GM19099 (cell line): Measurements from ENCODE around the gene SERTAD1.

Source experiments
- POLR2A ChIP-seq: IDR thresholded peaks from 3 replicates; pipeline ENCODE4 v1.6.1; 2011; ENCODE audit warnings: low read depth; ENCODE audit not compliant: insufficient read length; ENCODE audit errors: extremely low read depth

The SERTAD1 gene

DNA sequence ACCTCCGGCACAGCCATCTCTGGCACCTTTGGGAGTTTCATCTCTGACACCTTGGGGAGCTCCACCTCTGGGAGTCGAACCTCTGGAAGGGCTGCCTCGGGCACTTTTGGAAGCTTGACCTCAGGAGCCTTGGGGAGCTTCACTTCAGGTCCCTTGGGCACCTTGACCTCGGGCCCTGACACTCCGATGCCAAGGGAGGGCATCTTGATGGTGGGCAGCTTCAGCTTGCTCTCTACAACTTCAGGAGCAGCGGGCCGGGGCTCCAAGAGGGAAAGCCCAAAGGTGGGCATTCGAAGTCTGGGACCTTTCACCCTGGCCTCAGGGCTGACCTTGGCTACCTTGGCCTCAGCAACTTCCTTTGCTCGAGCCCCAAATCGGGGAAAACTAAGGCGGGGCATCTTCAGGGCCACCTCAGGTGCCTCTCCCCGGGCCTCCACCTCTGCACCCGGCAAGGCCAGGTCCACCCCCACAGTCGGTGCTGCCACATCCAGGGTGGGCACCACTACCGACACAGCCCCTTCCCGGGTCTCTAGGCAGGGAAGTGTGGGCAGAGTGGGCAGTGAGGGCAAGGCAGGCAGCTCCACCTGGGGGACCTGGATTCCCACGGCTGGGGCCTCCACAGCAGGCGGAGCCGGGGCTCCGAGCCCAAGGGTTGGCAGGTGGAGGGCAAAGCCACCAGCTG is 28.8 kb downstream of the SERTAD1 start:
- no peak for TF ChIP-seq POLR2A

DNA sequence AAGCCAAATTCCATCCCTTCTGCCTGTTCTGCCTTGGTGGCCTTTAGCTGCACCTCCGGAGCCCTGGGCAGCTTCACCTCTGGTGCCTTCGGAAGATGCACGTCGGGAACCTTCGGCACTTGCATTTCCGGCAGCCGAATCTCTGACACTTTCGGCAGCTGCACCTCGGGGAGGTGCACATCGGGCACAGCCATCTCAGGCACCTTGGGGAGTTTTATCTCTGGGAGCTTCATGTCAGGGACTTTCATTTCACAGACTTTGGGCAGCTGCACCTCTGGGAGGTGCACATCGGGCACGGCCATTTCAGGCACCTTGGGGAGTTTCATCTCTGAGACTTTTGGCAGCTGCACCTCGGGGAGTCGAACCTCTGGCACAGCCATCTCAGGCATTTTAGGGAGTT is 29.8 kb downstream of the SERTAD1 start:
- no peak for TF ChIP-seq POLR2A

DNA sequence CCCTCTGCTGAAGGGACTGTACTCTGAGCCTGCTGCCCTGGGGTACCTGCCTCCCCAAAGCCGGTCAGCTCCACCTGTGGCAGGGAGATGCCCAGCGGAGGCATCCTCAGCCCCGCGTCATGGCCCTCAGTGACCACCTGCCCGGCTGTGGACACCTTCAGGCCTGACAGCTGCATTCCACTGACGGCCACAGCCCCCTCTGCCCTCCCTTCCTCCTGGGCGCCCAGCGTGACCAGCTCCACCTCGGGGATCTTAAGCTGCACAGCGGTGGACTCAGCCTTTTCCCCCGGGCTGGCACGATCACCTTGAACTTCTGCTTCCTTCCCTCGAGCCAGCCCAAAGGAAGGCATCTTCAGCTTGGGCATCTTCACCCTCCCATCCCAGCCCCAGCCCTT is 31.0 kb downstream of the SERTAD1 start:
- TF ChIP-seq POLR2A = no peak

DNA sequence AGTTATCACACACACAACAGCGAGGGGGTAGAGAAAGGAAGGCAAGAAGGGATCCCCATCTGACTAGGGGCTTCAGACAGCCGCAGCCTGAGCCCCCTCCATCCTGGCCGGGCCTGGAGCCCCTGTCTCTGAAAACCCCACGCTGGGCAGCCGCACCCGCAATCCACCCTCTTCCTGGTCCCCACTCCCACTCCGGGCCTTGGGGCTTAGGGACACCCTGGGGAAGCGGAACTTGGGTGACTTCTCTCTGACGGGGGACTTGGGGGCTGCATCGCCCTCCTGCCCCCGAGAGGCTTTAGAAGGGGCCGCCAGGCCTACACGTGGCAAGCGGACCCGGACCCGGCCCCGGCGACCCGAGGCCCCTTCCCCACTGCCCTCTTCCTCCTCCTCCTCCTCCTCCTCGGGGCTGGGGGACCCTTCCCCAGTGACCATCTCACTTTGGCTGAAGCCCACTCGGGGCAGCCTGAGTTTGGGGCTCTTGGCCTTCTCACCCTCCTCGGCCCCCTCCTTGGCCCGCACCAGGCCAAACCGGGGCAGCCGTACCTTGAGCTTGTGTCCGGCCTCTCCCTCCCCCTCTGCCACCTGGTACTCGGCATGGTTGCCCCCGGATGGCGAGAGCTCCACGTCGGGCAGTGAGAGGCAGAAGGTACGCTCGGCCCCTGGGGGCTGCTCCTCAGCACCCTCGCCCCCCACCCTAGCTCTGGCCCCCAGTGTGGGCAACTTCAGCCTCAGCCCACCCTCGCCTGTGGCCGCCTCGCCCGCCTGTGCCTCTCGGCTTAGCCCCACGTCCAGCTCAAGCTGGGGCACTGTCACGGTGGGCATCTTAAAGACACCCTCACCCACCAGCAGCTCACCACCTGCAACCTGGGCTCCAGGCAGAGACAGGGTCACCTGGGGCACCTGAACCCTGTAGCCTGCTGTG is 31.6 kb downstream of the SERTAD1 start:
- TF ChIP-seq POLR2A = no peak

DNA sequence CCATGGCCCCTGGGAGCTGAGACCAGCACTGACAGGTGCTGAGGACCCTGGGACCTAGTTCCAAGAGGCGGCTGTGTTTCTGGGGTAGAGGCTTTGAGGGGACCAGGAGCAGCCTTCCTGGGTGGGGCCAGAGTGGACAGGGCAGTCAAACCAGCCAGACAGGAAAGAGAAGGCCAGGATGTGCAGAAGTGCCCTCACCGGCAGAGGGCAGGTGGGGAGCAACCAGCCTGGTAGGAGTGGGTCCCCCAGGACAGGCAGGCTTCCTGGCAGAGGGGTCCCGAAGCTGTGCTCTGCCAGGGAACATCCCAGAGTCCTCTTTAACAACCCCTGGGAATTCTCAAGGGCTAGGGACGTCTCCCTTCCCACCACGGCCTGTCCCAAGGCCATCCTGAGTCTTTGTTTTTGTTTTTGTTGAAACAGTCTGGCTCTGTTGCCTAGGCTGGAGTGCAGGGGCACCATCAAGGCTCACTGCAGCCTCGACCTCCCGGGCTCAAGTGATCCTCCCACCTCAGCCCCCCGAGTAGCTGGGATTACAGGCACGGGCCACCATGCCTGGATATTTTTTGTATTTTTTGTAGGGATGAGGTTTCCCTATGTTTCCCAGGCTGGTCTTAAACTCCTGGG is 32.8 kb downstream of the SERTAD1 start:
- TF ChIP-seq POLR2A = no peak

DNA sequence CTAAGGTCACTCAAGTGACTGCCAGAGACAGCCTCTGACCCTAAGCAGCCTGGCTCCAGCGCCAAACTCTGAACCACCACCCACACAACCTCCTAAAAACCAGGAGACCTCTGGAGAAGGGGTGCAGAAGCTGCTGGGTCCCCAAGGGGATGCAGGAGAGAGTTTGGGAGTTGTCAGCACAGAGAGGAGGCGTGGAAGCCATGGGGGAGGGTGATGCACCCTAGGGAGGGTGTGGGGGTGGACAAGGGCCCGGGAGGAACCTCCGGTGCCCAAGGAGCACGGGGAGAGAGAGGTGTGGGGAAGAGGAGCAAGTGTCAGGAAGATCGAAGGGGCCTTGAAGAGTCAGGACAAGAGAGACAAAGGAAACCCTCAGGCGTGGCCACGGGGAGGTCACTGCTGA is 33.7 kb downstream of the SERTAD1 start:
- TF ChIP-seq POLR2A = no peak

DNA sequence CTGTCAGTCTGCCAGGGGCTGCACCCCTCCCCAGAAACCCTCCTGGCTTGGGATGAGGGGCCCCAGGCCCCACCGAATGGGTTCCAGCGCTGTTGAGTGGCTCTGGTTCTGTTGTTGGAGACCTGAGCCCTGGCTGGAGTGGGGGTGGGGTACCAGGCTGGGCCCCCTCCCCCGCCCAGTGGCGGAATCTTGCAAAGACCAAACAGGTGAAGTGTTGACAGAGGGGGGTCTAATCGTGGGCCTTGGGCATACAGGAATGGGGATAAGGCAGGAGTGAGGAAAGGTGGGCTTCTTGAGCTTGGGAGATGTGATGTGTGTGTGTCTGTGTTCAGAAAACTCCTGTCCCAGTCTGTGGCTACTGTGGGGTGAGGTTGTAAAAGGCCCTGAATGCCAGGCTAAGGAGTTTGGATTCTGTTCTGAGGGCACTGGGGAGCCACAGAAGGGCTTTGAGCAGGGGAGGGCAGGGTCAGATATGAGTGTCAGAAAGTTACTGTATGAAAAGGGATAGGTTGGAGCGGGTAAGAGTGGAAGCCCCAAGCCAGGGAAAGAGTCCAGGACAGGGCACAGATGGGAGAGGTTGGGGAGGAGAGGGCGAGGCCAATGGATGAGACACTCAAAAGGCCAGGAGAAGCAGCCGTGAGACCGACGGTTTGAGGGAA is 35.6 kb downstream of the SERTAD1 start, which contains the start of gene HIPK4:
Gene HIPK4 (minus strand): TSS at position 98 of the 659 bp plus-strand sequence. CDS start 279 bp downstream, outside the sequence.
- TF ChIP-seq POLR2A = no peak

DNA sequence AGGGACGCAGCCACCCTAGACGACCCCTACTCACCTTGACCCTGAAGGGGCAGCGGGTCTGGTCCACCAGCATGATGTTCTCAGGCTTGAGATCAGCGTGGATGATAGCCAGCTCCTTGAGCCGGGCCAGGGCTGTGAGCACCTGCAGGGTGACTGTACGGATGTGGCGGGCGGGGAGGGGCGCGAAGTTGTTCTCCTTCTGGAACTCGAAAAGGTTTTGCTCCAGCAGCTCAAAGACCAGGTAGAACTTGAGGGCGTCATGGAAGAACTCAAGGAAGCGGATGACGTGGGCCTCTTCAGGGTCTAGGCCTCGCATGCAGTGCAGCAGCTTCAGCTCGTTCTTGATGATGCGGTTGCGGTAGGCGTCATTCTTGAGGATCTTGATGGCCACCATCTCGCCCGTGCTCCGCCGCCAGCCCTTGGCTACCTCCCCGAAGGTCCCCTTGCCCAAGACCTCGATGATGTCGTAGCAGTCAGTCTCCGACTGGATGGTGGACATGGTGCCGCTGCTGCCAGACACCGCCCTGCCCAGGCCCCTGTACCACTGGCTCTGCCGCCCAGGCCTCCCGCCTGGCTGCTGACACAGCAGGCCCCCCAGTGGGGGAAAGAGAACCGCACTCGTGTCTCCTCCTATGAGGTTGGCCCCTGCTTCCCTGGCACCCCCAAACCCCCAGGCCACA is 36.2 kb downstream of the SERTAD1 start:
- TF ChIP-seq POLR2A = no peak

DNA sequence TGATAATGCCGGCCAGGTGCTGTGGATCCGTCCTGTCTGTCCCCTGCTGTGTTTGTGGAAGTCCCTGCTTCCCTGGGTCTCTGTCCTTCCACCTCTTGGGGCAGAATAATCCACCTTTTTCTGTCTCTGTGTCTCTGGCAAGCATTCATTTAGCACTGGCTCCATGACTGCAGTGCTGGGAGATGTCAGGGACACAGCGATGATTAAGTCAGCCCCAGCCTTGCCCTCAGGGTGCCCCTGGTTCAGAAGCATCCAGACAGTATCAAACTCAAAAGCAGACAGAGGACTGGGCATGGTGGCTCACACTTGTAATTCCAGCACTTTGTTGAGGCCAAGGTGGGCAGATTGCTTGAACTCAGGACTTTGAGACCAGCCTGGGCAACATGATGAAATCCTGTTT is 37.3 kb downstream of the SERTAD1 start:
- TF ChIP-seq POLR2A = no peak

DNA sequence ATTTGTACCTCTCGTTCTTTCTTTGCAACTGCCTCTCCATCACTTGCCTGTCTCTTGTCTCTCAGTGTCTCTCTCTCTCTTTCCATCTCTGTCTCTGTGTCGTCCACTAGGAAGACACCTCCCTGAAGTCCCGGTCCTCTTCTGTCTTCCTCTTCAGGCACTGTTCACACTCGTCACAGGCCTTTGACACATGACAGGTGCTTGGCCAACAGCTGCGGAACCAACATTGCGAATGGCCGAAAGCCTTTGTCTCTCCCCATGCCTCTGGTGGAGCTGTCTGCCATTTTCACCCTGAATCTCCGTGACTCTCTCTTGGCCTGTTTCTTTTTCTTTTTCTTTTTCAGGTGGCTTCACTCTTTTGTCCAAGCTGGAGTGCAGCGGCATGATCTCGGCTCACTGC is 38.6 kb downstream of the SERTAD1 start:
- TF ChIP-seq POLR2A = no peak

DNA sequence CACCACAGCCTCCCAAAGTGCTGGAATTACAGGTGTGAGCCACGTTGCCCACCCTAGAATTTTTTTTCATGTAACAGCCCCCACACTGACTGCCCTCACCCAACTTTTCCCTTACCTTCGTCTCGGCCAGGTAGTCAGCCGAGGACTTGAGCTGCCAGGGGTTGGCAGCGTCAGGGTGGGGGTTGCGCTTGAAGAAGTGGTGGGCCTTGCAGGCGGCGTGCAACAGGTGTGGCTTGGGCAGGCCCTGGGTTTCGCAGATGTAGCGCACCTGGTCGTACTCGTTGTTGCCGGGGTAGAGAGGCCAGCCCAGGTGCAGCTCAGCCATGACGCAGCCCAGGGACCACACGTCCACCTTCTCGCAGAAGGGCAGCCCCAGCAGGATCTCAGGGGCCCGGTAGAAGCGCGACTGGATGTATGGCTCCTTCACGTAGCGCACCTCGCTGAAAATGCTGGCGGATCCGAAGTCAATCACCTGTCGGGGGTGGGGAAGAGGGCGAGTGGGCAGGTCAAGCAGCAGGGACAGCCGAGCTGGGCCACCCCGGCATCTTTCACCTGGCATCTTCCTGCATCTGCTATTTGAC is 42.0 kb downstream of the SERTAD1 start:
- no peak for TF ChIP-seq POLR2A

DNA sequence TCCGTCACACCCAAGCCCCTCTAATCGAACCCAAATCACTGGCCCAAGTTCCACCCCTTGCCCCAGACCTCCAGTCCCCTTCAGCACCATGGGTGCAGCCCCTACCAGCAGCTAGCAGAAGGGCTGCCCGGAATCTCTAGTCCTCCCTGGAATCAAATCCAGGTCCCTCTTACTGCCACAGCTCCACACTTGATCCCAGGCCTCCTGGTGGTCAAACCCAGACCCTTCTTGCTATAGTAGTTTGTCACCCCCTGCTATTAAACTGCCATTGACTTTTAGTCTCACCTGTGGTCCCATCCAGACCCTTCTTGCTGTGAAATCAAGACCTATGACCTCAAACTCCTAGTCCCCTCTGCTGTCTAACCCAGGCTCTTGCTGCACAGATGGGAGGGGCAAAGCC is 44.5 kb downstream of the SERTAD1 start:
- no peak for TF ChIP-seq POLR2A

DNA sequence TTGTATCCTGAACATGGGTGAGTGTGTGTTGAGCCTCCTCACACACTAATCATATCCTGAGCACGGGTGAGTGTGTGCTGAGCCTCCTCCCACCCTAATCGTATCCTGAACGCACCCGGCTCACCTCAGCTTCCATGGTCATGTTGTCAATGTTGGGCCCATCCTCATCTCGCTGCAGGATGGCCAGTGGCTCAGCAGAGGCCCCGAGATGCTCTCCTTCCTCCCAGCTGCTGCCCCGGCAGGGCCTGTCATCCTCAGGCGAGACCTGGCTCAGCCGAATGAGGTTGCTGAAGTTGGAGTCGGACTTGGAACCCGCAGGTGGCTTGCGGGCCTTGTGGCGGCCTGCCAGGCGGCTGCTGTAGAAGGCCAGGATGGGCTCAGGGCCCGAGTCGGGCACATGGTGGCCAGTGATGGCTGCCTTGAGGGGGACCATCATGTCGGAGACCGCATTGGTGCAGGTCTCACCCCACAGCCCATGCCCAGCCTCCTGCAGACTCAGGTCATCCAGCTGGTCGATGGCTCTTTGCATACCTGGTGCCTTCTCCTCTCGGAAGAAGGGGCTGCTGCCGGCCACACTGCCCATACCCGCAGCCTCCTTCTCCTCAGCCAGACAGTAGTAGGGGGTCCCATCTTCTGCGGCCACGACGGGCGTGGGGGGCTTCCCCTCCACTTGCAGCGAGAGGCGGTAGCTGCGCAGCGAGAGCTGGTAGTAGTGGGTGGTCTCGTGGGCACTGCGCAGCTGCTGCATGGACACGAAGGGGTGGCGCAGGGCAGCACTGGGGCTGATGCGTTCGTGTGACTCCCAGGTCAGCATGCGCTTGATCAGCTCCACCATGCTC is 45.4 kb downstream of the SERTAD1 start:
- no peak for TF ChIP-seq POLR2A
